KG1 (cell line): ENCODE data around the gene UBE2J2.

Experiments
- DNase-seq: peaks from one replicate; lab custom pipeline; 2025; lab: John Stamatoyannopoulos, UW

UBE2J2 gene

GRCh38 chr1:1309251-1310108 is 35.8 kb upstream of the UBE2J2 start:
- DNase-seq, result no peak

GRCh38 chr1:1308756-1309250 is 35.1 kb upstream of the UBE2J2 start:
- no peak for DNase-seq

GRCh38 chr1:1307923-1308755 is 34.5 kb upstream of the UBE2J2 start, which contains the start of the genes ACAP3 and PUSL1:
TSS of gene ACAP3 (minus strand) at chr1:1307930. CDS start at chr1:1307815, 115 bp downstream.
TSS of gene PUSL1 (plus strand) at chr1:1308597. CDS start at chr1:1308644, 47 bp downstream.
- peak; percentile 97 for DNase-seq

GRCh38 chr1:1307261-1307922 is 33.7 kb upstream of the UBE2J2 start:
- DNase-seq, result no peak

- no peak for DNase-seq
These were observed 33.1 kb upstream of the UBE2J2 start for GRCh38 chr1:1306661-1307260.

GRCh38 chr1:1306070-1306660 is 32.5 kb upstream of the UBE2J2 start:
- no peak for DNase-seq

DNA sequence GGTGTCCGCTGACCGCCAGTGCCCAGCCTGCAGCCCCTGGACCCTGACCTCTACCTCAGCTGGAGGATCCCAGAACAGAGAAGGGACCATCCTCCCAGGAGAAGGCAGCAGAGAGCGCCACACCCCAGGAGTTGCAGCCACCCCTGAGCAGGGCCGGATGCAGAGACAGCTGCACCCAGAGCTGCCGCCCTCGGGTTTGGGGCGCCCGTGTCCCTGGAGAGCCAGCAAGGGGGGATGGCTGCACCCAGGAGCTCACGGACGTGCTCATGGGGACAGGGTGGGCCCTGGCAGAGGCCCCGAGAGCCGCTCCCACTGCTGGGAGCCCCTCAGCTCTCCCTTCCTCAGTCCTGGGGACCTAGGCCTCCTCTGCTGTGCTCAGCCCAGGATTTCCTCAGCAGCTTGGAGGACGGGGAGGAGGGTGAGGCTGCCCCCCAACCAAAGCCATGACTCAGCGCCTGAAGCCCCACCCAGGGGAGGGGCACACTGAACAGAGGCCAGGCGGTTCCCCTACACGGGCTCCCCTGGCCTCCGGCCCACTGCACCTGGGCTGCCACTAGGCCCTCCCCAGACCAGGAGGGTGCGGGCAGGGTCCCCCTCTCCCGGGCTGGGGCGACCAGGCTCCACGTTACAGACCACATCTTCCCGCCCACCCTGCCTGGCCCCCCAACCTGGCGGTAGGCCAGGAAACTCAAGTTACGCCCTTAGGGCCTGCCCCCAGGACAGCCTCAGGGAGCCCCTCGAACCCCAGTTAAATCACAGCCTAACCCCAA is 31.8 kb upstream of the UBE2J2 start:
- no peak for DNase-seq

- no peak for DNase-seq
These were observed 31.0 kb upstream of the UBE2J2 start for GRCh38 chr1:1304331-1305299.

- DNase-seq, result no peak
These were observed 30.1 kb upstream of the UBE2J2 start for GRCh38 chr1:1303736-1304135.

DNA sequence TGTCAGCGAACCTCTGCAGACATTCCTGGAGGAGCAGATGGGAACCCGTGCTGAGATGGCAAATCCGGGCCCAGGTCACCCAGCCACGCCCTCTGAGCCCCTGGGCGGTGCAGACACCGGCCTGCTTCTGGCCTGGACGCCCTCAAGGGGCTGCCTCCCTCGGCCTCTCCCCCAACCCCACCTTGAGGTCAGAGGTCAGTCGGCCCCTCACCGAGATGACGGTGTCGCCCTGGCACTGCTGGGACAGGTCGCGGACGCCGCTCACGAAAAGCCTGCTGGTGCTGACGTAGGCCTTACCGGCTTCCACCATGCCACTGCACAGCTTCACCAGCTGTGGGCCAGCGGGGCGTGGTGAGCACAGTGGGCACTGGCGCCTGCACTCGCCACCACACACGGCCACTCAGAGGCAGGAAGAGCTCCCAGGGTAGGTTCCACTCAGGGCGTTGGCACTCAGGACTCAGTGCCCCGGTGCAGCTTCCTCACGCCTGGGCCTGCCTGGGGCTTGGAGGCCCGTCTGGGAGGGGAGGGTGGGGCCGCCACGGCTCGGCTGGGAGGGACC is 29.4 kb upstream of the UBE2J2 start:
- DNase-seq, result no peak

- DNase-seq, result no peak
These were observed 28.4 kb upstream of the UBE2J2 start for GRCh38 chr1:1302006-1302430.

- no peak for DNase-seq
These were observed 26.7 kb upstream of the UBE2J2 start for GRCh38 chr1:1300352-1300739.

DNA sequence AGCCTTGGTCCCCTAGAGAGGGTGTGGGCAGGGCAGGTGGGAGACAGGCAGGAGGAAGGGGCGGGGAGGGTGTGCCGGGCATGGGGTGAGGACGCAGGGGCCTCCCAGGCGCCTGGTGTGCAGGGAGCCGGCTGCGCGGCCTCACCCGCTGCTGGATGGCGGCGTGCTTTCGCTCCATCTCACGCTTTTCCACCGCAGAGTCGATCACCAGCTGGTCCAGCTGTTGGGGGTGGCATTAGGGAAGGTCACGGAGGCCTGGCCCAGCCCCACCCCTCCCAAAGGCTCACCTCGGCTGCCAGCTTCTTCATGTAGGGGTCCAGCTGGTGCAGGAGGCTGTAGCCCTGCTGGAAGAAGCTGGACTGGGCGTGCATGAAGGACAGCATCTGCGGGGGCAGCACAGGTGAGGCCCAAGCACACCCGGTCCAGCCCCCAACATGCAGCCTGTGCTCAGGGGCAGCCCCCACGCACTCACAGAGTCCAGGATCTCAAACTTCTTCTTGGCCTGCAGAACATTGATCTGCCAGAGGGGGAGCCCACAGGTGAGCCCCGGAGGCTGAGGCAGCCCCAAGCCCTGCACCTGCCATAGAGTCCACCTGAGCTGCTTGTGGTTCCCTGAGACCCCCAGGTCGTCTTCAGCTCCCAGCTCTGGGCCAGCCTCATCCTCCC is 26.2 kb upstream of the UBE2J2 start:
- no peak for DNase-seq

DNA sequence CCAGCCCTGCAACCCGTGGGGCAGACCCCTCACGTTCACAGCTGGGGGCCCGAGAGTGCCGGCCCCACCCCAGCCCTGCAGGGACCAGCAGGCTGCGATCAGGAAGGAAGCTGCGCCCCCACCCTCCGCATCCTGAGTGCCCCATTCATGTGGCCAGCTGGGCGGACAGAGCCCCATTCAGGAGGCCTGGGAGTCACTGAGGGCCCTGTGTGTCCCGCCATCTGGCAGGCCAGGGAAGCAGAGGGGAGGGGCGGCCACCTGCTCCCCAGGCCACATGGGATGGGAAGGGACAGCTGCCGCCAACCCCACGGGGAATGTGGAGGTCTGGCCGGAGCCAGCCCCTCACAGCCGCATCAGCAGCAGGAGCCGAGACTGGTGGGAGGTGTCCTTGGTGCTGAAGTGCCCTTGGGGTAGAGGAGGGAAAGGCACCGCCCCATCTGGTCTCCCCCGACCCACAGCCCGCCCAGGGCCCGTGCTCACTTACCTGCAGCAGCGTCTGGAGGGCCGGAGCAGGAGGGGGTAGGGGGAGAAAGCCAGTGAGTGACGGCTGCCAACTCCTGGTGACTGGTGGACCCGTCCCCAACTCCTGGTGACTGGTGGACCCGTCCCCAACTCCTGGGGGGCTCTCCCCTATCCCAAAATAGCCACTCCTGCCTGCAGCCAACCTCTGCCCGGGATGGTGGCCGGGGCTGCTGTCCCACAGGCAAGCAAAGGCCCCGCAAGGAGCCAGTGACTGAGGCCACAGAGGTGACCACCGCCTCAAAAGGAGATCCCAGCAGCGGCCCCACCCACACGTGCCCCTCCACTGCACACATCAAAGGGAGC is 25.4 kb upstream of the UBE2J2 start:
- DNase-seq, result no peak

DNA sequence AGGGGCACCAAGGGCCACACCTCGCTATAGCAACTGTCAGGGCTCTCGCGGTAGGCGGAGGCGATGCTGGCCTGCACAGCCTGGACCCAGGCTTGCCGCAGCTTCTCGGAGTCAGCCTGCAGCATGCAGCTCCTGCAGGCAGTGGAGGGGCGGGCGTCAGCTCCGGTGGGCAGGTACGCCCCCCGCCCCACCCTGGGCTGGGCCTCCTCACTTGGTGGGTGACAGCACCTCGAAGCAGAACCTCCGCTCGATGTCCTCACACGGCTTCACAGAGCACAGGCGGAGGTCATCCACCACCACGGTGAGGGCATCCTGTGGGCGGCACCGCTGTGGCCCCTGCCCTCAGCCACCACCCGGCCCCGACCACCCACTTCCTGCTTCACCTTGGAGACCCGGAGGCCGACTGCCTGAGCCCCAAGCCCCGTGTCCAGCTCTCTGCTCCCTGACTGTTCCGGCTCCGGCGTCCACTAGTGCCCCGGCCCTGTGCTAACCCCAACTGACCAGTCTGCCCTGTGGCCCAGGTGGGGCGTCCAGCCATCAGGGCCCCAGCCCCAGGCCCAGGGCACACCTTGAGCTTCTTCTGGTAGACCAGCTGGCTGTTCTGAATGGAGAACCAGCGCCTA is 24.3 kb upstream of the UBE2J2 start:
- no peak for DNase-seq

DNA sequence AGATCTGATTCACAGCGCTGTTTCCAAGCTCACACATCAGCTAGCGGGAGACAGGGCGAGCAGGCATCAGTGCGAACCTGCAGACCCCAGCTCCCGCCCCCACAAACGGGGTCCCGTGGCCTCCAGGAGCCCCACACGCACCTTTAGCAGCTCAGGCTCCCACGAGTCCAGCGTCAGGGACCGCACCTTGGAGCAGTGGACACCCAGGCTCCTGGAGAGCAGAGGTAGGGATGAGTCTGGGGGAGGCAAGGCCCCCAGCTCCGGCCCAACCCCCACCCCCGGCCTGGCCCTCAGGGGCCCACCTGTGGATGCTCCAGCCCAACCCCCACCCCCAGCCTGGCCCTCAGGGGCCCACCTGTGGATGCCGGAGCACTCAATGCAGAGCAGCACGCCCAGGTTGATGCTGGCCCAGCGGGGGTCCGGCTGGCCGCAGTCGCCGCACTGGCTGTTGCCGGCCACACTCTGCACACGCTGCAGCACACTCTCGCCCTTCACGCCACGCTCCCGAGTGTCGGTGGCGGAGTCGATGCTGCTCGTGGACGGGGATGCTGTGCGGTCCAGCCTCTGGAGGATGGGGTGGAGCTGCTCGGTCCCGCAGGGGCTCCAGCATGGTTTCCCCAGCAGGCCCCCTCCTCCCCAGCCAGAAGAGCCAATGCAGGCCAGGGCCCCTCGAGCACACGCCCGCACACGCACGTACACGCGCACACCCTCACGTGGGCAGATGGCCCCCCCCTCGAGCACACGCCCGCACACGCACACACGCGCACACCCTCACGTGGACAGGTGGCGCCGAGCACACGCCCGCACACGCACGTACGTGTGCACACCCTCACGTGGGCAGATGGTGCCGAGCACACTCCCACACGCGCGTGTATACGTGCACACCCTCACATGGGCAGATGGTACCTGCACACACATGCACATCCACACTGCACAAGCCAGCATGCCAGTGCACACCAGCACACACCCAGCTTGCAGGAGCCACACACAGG is 22.7 kb upstream of the UBE2J2 start:
- DNase-seq, result no peak
